AG09309 (cell line): ENCODE results near the gene IGF2R.
"Not testable (repeated sequence)": the region's sequence is repeated elsewhere in the genome, so short reads cannot be mapped to it uniquely, and the experiment has no call there.

ENCODE experiments used
- DNase-seq: peaks from one replicate; pipeline ENCODE4 v3.0.0-alpha.2; 2010; ENCODE audit warnings: low read depth
- H3K4me3 ChIP-seq: 2 replicates; pipeline ENCODE4 v1.5.1; 2011; ENCODE audit warnings: mild to moderate bottlenecking, low read depth, low read length, moderate library complexity; ENCODE audit not compliant: control insufficient read depth
- TF ChIP-seq, protein P1 (sequence below): IDR thresholded peaks from 2 replicates; pipeline ENCODE4 v1.5.1; 2011; ENCODE audit warnings: mild to moderate bottlenecking, low read depth, low read length, inconsistent platforms; ENCODE audit not compliant: insufficient read depth, control insufficient read depth; ENCODE audit errors: missing control alignments

Gene IGF2R

GRCh38 chr6:160120087-160120486 lies 151.2 kb downstream of the IGF2R start:
- no peak overlapping the region for H3K4me3 ChIP-seq
- TF ChIP-seq, protein P1, sequence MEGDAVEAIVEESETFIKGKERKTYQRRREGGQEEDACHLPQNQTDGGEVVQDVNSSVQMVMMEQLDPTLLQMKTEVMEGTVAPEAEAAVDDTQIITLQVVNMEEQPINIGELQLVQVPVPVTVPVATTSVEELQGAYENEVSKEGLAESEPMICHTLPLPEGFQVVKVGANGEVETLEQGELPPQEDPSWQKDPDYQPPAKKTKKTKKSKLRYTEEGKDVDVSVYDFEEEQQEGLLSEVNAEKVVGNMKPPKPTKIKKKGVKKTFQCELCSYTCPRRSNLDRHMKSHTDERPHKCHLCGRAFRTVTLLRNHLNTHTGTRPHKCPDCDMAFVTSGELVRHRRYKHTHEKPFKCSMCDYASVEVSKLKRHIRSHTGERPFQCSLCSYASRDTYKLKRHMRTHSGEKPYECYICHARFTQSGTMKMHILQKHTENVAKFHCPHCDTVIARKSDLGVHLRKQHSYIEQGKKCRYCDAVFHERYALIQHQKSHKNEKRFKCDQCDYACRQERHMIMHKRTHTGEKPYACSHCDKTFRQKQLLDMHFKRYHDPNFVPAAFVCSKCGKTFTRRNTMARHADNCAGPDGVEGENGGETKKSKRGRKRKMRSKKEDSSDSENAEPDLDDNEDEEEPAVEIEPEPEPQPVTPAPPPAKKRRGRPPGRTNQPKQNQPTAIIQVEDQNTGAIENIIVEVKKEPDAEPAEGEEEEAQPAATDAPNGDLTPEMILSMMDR, result no peak
- DNase-seq, result no peak

DNA sequence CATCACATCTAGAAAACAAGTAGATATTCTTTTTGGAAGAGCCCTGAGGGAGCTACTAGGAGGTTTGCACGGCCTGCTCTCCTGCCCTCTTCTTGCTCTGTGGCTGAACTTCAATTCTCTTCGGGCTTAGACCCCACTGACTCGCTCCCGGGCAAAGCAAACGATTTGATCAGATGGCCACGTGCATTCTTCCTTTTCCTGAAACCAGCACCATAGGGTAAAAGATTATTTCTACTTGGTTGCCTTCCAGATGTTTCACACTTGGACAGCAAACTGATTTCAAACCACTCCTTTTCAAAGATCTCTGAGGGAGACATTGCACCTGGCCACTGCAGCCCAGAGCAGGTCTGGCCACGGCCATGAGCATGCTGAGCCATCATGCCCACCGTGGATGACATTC lies 152.7 kb downstream of the IGF2R start, which contains the start of gene SLC22A1:
Gene SLC22A1 (plus strand): TSS at position 258 of the 400 bp plus-strand sequence. CDS start 121 bp downstream, at position 379.
- DNase-seq, result no peak
- TF ChIP-seq, protein P1, result no peak
- no peak within 1 kb of the TSS for H3K4me3 ChIP-seq

DNA sequence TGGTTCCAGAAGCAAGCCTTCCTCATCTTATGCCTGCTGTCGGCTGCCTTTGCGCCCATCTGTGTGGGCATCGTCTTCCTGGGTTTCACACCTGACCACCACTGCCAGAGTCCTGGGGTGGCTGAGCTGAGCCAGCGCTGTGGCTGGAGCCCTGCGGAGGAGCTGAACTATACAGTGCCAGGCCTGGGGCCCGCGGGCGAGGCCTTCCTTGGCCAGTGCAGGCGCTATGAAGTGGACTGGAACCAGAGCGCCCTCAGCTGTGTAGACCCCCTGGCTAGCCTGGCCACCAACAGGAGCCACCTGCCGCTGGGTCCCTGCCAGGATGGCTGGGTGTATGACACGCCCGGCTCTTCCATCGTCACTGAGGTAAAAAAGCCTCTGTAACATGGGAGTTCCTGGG lies 153.1 kb downstream of the IGF2R start:
- TF ChIP-seq, protein P1, result no peak
- DNase-seq, result no peak
- no peak overlapping the region for H3K4me3 ChIP-seq

DNA sequence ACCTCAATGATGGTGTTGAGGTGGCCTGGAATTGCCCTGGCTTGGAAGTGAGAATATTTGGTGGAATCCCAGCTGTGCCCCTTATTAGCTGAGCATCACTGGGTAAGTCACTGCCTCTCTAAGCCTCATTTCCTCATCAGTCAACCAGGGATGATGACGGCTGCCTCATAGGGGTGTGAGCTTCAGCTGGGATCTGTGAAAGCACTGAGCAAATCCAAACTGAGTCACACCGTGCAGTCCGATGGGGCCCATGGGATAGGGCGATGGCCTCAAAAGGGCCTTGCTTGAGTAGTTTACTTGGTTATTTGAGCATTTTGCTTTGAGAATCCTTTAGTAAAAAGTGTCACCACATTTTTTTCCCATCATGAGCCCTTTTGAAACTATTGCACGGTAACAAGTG lies 153.9 kb downstream of the IGF2R start:
- TF ChIP-seq, protein P1, result no peak

DNA sequence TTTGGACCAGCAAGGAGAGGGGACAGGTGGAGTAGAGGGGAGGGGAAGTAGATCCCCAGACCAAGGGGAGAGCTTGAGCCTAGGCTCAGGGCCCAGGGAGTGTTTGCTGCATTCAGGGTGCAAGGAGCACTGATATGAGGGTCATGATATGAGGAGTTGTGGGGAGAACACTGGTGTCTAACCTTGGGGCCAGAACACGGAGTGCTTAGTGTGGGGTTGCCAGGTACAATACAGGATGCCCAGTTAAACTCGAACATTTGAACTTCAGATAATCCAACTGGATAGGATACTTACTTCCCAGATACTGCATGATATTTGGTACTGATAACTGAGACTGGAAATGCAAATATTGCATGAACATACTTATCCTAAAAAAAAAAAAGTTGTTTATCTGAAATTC lies 155.1 kb downstream of the IGF2R start:
- TF ChIP-seq, protein P1, result no peak
- DNase-seq, result no peak
- H3K4me3 ChIP-seq, result no peak overlapping the region

More for the DNA sequence above, 153.9 kb downstream of the IGF2R start:
- no peak for DNase-seq
- H3K4me3 ChIP-seq, result no peak overlapping the region

DNA sequence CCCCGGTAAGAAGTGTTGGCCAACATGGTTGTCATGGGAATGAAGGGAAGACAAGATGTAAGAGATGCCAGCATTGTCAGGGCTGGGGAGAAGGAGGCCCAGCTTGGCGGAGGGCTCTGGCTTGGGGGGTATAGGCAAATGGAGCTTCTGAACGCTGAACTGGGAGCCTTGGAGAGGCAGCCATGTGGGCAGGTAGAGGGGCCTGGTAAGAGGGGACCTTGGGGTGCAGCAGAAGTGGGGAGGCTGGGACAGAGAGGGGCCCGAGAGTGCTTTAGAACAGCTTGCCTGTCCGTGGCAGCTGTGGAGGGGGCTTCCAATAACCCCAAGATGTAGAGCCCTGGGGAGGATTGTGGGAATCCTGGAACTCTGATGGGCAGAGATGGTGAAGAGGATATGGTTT lies 155.7 kb downstream of the IGF2R start:
- no peak overlapping the region for H3K4me3 ChIP-seq
- DNase-seq, result no peak
- TF ChIP-seq, protein P1, result no peak

GRCh38 chr6:160125105-160125504 lies 156.2 kb downstream of the IGF2R start:
- H3K4me3 ChIP-seq, result not testable (repeated sequence)

More at GRCh38 chr6:160125105-160125504, 156.2 kb downstream of the IGF2R start:
- not testable (repeated sequence) for DNase-seq
